ENCODE measurements around the gene NLGN4X. TPM values are rescaled to one million over a fixed set of nuclear protein-coding genes. Genes with fewer than 3 reads are reported as not detected.

NLGN4X gene
- total and polyA plus RNA-seq, 2 donors (not counting 3 experiments of a cell fraction or from before 2014, with no cell fraction given): 0.03 TPM; not detected in 1

DNA sequence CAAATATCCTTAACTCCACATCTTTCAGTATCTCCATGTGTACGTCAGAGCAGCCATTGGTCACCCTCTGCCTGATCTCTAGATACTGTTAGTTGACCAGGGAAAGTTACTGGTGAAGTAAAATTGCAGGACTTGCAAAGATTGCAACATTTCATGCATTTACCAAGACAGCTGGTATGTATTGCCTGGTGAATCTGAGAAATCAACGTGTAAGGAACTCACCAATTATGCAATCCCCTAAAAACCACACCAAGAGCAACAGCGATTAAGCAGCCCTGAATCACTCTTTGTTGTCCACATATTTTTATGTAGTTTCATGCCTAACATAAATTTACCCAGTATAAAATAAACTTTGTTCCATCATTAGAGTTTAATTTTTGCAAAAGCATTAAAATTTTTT is 271.2 kb downstream of the NLGN4X start:
- TF ChIP-seq, protein P1, sequence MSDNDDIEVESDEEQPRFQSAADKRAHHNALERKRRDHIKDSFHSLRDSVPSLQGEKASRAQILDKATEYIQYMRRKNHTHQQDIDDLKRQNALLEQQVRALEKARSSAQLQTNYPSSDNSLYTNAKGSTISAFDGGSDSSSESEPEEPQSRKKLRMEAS (IDR thresholded peaks at IDR 0.05; ENCODE audit: insufficient read depth, insufficient read length): no peak
- TF ChIP-seq, protein P2, sequence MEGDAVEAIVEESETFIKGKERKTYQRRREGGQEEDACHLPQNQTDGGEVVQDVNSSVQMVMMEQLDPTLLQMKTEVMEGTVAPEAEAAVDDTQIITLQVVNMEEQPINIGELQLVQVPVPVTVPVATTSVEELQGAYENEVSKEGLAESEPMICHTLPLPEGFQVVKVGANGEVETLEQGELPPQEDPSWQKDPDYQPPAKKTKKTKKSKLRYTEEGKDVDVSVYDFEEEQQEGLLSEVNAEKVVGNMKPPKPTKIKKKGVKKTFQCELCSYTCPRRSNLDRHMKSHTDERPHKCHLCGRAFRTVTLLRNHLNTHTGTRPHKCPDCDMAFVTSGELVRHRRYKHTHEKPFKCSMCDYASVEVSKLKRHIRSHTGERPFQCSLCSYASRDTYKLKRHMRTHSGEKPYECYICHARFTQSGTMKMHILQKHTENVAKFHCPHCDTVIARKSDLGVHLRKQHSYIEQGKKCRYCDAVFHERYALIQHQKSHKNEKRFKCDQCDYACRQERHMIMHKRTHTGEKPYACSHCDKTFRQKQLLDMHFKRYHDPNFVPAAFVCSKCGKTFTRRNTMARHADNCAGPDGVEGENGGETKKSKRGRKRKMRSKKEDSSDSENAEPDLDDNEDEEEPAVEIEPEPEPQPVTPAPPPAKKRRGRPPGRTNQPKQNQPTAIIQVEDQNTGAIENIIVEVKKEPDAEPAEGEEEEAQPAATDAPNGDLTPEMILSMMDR (IDR thresholded peaks at IDR 0.05; ENCODE audit: extremely low read depth in 1 of 2, insufficient read depth in 1 of 2, low read depth in 1 of 2, low read length in 2 of 2): no peak
- dilution Hi-C loops (cut with MboI; ENCODE audit: extremely low pct_ligation_motif_present, low sequenced_read_pairs) (no loop called here), intact Hi-C loops (cut with micrococcal nuclease) (no loop called here)
- no peaks in the 10 kb centered on the region for H3K36me3 ChIP-seq (ENCODE audit: control insufficient read depth in 2 of 2, extremely low read depth in 1 of 2, insufficient read depth in 2 of 2, low read length in 2 of 2)
- no peaks in the 10 kb centered on the region for H3K27me3 ChIP-seq (ENCODE audit: control insufficient read depth in 2 of 2, insufficient read depth in 2 of 2, low read length in 2 of 2)
- DNase-seq (ENCODE audit: low read depth, low spot score) (no peak), FAIRE-seq (no peak)
- no peak overlapping the region for H3K9ac ChIP-seq (replicated peaks; ENCODE audit: extremely low read depth, insufficient read depth, low read length)
- H2AFZ ChIP-seq (ENCODE audit: low read depth, low read length): no peak overlapping the region
- no peaks in the 10 kb centered on the region for H4K20me1 ChIP-seq (replicated peaks; ENCODE audit: control insufficient read depth, extremely low read depth, insufficient read depth, low read length)
- no peaks in the 10 kb centered on the region for H3K9me3 ChIP-seq (replicated peaks; ENCODE audit: control insufficient read depth, insufficient read depth, low read length)
- H3K79me2 ChIP-seq (ENCODE audit: control insufficient read depth, insufficient read depth, low read length): no peaks in the 10 kb centered on the region
- H3K4me3 ChIP-seq (replicated peaks in 1 of 3; ENCODE audit: insufficient read depth in 1 of 3, low read depth in 1 of 3, low read length in 3 of 3): no peak overlapping the region
- H3K4me1 ChIP-seq (ENCODE audit: control insufficient read depth, extremely low read depth, insufficient read depth, low read length): no peaks in the 10 kb centered on the region
- H3K27ac ChIP-seq (ENCODE audit: insufficient read depth, low read depth, low read length): no peak overlapping the region
- BruUV-seq (replicated peaks): no TSS peak
- no peaks in the 10 kb centered on the region for H3K9me1 ChIP-seq (replicated peaks; ENCODE audit: control insufficient read depth, extremely low read depth, insufficient read depth, low read length)
- POLR2A ChIA-PET: no interaction called here
- no peak overlapping the region for H3K4me2 ChIP-seq (ENCODE audit: insufficient read depth, low read length)
- CTCF ChIA-PET: no interaction called here

DNA sequence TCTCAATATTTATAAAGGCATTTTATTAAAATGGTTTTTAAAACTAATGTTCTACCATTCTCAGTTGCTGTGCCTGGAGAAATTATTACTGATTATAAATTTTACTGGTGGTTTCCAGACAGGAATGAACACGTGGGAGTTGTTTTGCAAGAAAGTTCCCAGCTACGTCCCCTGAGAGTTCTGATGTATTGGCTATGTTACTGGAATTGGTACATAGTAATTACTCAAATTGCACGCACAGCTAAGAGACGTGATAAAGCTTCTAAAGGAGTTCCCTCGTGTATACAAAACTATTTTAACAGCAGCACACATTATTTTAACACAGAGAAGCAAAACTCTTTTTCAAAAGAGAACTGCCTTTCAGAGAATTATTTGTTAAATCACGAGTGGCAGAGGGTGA is 292.2 kb downstream of the NLGN4X start:
- Histone ChIP-seq H3K4me2 (ENCODE audit: insufficient read depth, low read length) (no peak overlapping the region), H3K79me2 (ENCODE audit: control insufficient read depth, insufficient read depth, low read length) (no peaks in the 10 kb centered on the region), H3K36me3 (ENCODE audit: control insufficient read depth in 2 of 2, extremely low read depth in 1 of 2, insufficient read depth in 2 of 2, low read length in 2 of 2) (no peaks in the 10 kb centered on the region), H2AFZ (ENCODE audit: low read depth, low read length) (no peak overlapping the region), H3K9ac (replicated peaks; ENCODE audit: extremely low read depth, insufficient read depth, low read length) (no peak overlapping the region), H3K27ac (ENCODE audit: insufficient read depth, low read depth, low read length) (no peak overlapping the region), H3K4me3 (replicated peaks in 1 of 3; ENCODE audit: insufficient read depth in 1 of 3, low read depth in 1 of 3, low read length in 3 of 3) (no peak overlapping the region), H3K27me3 (ENCODE audit: control insufficient read depth in 2 of 2, insufficient read depth in 2 of 2, low read length in 2 of 2) (no peaks in the 10 kb centered on the region), H4K20me1 (replicated peaks; ENCODE audit: control insufficient read depth, extremely low read depth, insufficient read depth, low read length) (no peaks in the 10 kb centered on the region), H3K4me1 (ENCODE audit: control insufficient read depth, extremely low read depth, insufficient read depth, low read length) (no peaks in the 10 kb centered on the region), H3K9me1 (replicated peaks; ENCODE audit: control insufficient read depth, extremely low read depth, insufficient read depth, low read length) (no peaks in the 10 kb centered on the region), H3K9me3 (replicated peaks; ENCODE audit: control insufficient read depth, insufficient read depth, low read length) (no peaks in the 10 kb centered on the region)
- CTCF ChIA-PET: no interaction called here
- TF ChIP-seq, protein P2 (IDR thresholded peaks at IDR 0.05; ENCODE audit: extremely low read depth in 1 of 2, insufficient read depth in 1 of 2, low read depth in 1 of 2, low read length in 2 of 2): no peak
- TF ChIP-seq, protein P1 (IDR thresholded peaks at IDR 0.05; ENCODE audit: insufficient read depth, insufficient read length): no peak
- no peak for TF ChIP-seq POLR2A (IDR thresholded peaks at IDR 0.05; ENCODE audit: low read depth, low read length)
- no peak for TF ChIP-seq EZH2 (IDR thresholded peaks at IDR 0.05; ENCODE audit: borderline replicate concordance, low read depth, low read length, severe bottlenecking)
- no peak for TF ChIP-seq GATA2 (IDR thresholded peaks at IDR 0.05; ENCODE audit: insufficient read depth, insufficient read length, low read depth, low read length)
- TF ChIP-seq JUN (IDR thresholded peaks at IDR 0.05; ENCODE audit: borderline replicate concordance, insufficient read depth, insufficient read length, low read depth): no peak
- no peak for TF ChIP-seq FOS (IDR thresholded peaks at IDR 0.05; ENCODE audit: borderline replicate concordance, insufficient read depth, low read length)
- no peak for TF ChIP-seq MYC (IDR thresholded peaks at IDR 0.05; ENCODE audit: low read depth, low read length)
- POLR2A ChIA-PET: no interaction called here
- FAIRE-seq (no peak), DNase-seq (ENCODE audit: low read depth, low spot score) (no peak)
- BruUV-seq (replicated peaks): no TSS peak
- intact Hi-C loops (cut with micrococcal nuclease): no loop called here
- dilution Hi-C loops (cut with MboI; ENCODE audit: extremely low pct_ligation_motif_present, low sequenced_read_pairs): no loop called here

Measured in endothelial cell of umbilical vein (primary cell).